Keratinocyte (primary cell): Measurements from ENCODE around the gene TMC1. TPM values are rescaled to one million over a fixed set of nuclear protein-coding genes. Genes with fewer than 3 reads are reported as not detected.

Experiments used
- DNase-seq: peaks from one replicate; pipeline ENCODE4 v3.0.0-alpha.2; 2011; ENCODE audit warnings: low read depth, missing footprints, low spot score
- FAIRE-seq: peaks from 2 replicates; lab custom pipeline; 2011; peaks lifted over from hg19 to GRCh38; lab: Jason Lieb, UNC
- H2AFZ ChIP-seq: 2 replicates; pipeline ENCODE4 v1.6.0; 2012; ENCODE audit warnings: low read length, control low read depth, inconsistent platforms; ENCODE audit not compliant: control insufficient read depth
- H3K27ac ChIP-seq: 2 replicates; pipeline ENCODE4 v1.5.1; 2011; ENCODE audit warnings: low read length; ENCODE audit not compliant: control insufficient read depth, insufficient read depth
- H3K27me3 ChIP-seq: 3 replicates; pipeline ENCODE4 v1.6.0; 2011; ENCODE audit warnings: low read length; ENCODE audit not compliant: control insufficient read depth, insufficient read depth; ENCODE audit errors: extremely low read depth
- H3K36me3 ChIP-seq, 2 experiments: 2 replicates in 1 of 2; 3 replicates in 1 of 2; pipeline ENCODE4 v1.5.1; 2011; ENCODE audit warnings: low read length in 2 of 2, mild to moderate bottlenecking in 1 of 2; ENCODE audit not compliant: control insufficient read depth in 2 of 2, insufficient read depth in 2 of 2; ENCODE audit errors: extremely low read depth in 1 of 2
- H3K4me1 ChIP-seq: 3 replicates; pipeline ENCODE4 v1.5.1; 2011; ENCODE audit warnings: low read length; ENCODE audit not compliant: control insufficient read depth, insufficient read depth; ENCODE audit errors: extremely low read depth
- H3K4me2 ChIP-seq: 3 replicates; pipeline ENCODE4 v1.6.0; 2011; ENCODE audit warnings: low read depth, low read length; ENCODE audit not compliant: control insufficient read depth, insufficient read depth; ENCODE audit errors: extremely low read depth
- H3K4me3 ChIP-seq, 3 experiments: fragments of 200-600 bp in 1 of 3; sonication (generic) in 1 of 3; 2 replicates in 2 of 3; 3 replicates in 1 of 3; pipeline ENCODE4 v1.5.1; 2011 to 2016; ENCODE audit warnings: low read length in 3 of 3, mild to moderate bottlenecking in 3 of 3, control low read depth in 2 of 3, inconsistent platforms in 1 of 3, low read depth in 1 of 3, mixed read lengths in 1 of 3, mixed run types in 1 of 3, moderate library complexity in 1 of 3; ENCODE audit not compliant: control insufficient read depth in 2 of 3, insufficient read depth in 2 of 3; ENCODE audit errors: extremely low read depth in 1 of 3
- H3K79me2 ChIP-seq: 2 replicates; pipeline ENCODE4 v1.6.0; 2012; ENCODE audit warnings: low read length; ENCODE audit not compliant: control insufficient read depth, insufficient read depth
- H3K9ac ChIP-seq: 3 replicates; pipeline ENCODE4 v1.6.0; 2011; ENCODE audit warnings: low read length; ENCODE audit not compliant: control insufficient read depth, insufficient read depth; ENCODE audit errors: extremely low read depth
- H3K9me1 ChIP-seq: 3 replicates; pipeline ENCODE4 v1.6.0; 2011; ENCODE audit warnings: low read length; ENCODE audit not compliant: control insufficient read depth, insufficient read depth; ENCODE audit errors: extremely low read depth
- H3K9me3 ChIP-seq: 2 replicates; pipeline ENCODE4 v1.5.1; 2012; ENCODE audit warnings: low read depth, low read length; ENCODE audit not compliant: control insufficient read depth
- H4K20me1 ChIP-seq: 3 replicates; pipeline ENCODE4 v1.6.0; 2011; ENCODE audit warnings: low read length; ENCODE audit not compliant: control insufficient read depth, insufficient read depth; ENCODE audit errors: extremely low read depth
- EZH2 ChIP-seq: IDR thresholded peaks from one replicate; pipeline ENCODE4 v1.6.1; 2012; ENCODE audit warnings: inconsistent platforms, mild to moderate bottlenecking, low read length, moderate library complexity
- dilution Hi-C: fragments of 300-500 bp; cut with MboI; formaldehyde crosslinking; loops from one replicate; pipeline ENCODE4 v1.7.0; 2020; ENCODE audit warnings: low sequenced_read_pairs; ENCODE audit not compliant: extremely low pct_ligation_motif_present
- polyA plus RNA-seq, 5 experiments: library from polyadenylated mRNA; depleted of rRNA in 3 of 5; stranded (reverse) in 3 of 5; stranded (forward) in 1 of 5; unstranded in 1 of 5; fragments of >200 nt; gene quantifications; 1 replicate in 1 of 5; 2 replicates in 3 of 5; 3 replicates in 1 of 5; pipeline versions ENCODE4 v1.2.1 to v1.2.3, GENCODE V29; 2011 to 2012; ENCODE audit warnings: missing spikeins in 2 of 5, low read depth in 1 of 5, low replicate concordance in 1 of 5
- TF ChIP-seq, protein P1 (sequence below), 3 experiments: IDR thresholded peaks in 1 of 3; conservative IDR thresholded peaks in 1 of 3; optimal IDR thresholded peaks in 1 of 3; 2 replicates in 2 of 3; 3 replicates in 1 of 3; pipeline versions ENCODE3 to v1.5.1; 2011; ENCODE audit warnings: low read length in 3 of 3, mild to moderate bottlenecking in 3 of 3, moderate library complexity in 2 of 3, control low read depth in 1 of 3, inconsistent platforms in 1 of 3; ENCODE audit not compliant: insufficient read depth in 2 of 3; ENCODE audit errors: extremely low read depth in 1 of 3

TMC1 gene
- polyA plus RNA-seq, 1 donor (not counting 4 experiments of a cell fraction or from before 2014, with no cell fraction given) = 0.05 TPM

DNA sequence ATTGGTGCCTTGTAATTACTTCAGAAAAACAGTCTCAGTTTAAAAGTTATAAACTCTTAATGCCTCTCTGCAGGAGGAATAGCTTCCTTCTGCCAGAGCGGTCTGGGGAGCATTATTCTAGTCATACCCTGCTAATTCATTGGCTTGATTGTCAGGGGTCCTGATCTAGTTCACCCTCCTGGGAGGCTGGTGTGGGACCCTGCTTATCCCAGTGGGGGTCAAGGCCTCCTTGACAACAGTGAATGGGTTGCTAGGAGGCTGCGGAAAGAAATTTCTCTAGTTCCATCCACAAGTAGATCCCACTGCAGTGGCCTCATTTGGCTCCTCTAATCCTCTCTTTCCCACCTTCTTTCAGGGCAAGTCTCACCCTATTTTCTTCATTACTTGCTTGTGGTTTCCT lies 105.7 kb downstream of the TMC1 start:
- Histone ChIP-seq H3K9me3 (peaks cover 1% of the 10 kb centered on the region), H3K36me3 (no peaks in the 10 kb centered on the region), H3K4me1 (peaks cover 5% of the 10 kb centered on the region), H3K4me3 (no peak overlapping the region), H2AFZ (no peak overlapping the region), H4K20me1 (no peaks in the 10 kb centered on the region), H3K9me1 (no peaks in the 10 kb centered on the region), H3K79me2 (no peaks in the 10 kb centered on the region), H3K9ac (no peak overlapping the region), H3K27me3 (no peaks in the 10 kb centered on the region), H3K27ac (no peak overlapping the region), H3K4me2 (no peak overlapping the region)
- dilution Hi-C loops = no loop called here
- TF ChIP-seq, protein P1, sequence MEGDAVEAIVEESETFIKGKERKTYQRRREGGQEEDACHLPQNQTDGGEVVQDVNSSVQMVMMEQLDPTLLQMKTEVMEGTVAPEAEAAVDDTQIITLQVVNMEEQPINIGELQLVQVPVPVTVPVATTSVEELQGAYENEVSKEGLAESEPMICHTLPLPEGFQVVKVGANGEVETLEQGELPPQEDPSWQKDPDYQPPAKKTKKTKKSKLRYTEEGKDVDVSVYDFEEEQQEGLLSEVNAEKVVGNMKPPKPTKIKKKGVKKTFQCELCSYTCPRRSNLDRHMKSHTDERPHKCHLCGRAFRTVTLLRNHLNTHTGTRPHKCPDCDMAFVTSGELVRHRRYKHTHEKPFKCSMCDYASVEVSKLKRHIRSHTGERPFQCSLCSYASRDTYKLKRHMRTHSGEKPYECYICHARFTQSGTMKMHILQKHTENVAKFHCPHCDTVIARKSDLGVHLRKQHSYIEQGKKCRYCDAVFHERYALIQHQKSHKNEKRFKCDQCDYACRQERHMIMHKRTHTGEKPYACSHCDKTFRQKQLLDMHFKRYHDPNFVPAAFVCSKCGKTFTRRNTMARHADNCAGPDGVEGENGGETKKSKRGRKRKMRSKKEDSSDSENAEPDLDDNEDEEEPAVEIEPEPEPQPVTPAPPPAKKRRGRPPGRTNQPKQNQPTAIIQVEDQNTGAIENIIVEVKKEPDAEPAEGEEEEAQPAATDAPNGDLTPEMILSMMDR (optimal IDR thresholded peaks at IDR 0.05 in 1 of 3, IDR thresholded peaks at IDR 0.05 in 1 of 3, conservative IDR thresholded peaks at IDR 0.05 in 1 of 3; ENCODE audit: extremely low read depth in 1 of 3, insufficient read depth in 2 of 3, low read length in 3 of 3) = no peak
- TF ChIP-seq EZH2 = no peak
- FAIRE-seq (no peak), DNase-seq (no peak)

- H3K36me3 ChIP-seq = no peaks in the 10 kb centered on the region
- DNase-seq (no peak), FAIRE-seq (no peak)
- no peaks in the 10 kb centered on the region for H3K79me2 ChIP-seq
- no peaks in the 10 kb centered on the region for H3K27me3 ChIP-seq
- H3K4me3 ChIP-seq = no peak overlapping the region
- no peak overlapping the region for H3K9ac ChIP-seq
- peaks cover 2% of the 10 kb centered on the region for H3K9me3 ChIP-seq
- H2AFZ ChIP-seq = no peak overlapping the region
- no peaks in the 10 kb centered on the region for H3K9me1 ChIP-seq
- H3K27ac ChIP-seq = no peak overlapping the region
- peaks cover 5% of the 10 kb centered on the region for H3K4me1 ChIP-seq
- no peak overlapping the region for H3K4me2 ChIP-seq
- dilution Hi-C loops = no loop called here
- H4K20me1 ChIP-seq = no peaks in the 10 kb centered on the region
- TF ChIP-seq EZH2 = no peak
- TF ChIP-seq, protein P1 (optimal IDR thresholded peaks at IDR 0.05 in 1 of 3, IDR thresholded peaks at IDR 0.05 in 1 of 3, conservative IDR thresholded peaks at IDR 0.05 in 1 of 3; ENCODE audit: extremely low read depth in 1 of 3, insufficient read depth in 2 of 3, low read length in 3 of 3) = no peak
These were observed 106.6 kb downstream of the TMC1 start for GRCh38 chr9:72627956-72628540.
